ENCODE measurements around the gene DIPK1C.

DNA sequence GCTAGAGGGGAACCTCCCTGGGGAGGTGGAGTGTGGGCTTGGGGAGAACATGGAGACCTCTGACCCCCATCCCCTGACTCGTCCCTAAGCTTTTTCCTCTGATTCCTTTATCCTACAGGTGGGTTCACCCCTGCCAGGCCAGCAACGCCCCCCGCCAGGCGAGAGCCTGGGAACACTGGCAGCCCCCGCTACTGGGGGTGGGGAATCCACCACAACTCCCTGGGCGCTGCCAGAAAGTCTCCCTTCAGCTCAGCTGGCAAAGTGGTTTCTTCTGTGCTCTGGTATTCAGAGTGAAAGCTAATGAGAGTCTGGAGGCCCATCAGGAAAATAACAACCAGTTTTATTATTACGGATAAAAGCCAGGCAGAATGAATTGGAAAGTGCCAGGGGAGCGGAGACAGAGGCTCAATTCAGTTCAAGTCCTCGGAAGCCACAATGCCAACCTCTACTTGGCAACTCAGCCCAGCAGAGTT is 2.8 kb downstream of the DIPK1C start:
- no peak for TF ChIP-seq EZH2 (IDR thresholded peaks at IDR 0.05; ENCODE audit: low read depth)
- TF ChIP-seq, protein P1, sequence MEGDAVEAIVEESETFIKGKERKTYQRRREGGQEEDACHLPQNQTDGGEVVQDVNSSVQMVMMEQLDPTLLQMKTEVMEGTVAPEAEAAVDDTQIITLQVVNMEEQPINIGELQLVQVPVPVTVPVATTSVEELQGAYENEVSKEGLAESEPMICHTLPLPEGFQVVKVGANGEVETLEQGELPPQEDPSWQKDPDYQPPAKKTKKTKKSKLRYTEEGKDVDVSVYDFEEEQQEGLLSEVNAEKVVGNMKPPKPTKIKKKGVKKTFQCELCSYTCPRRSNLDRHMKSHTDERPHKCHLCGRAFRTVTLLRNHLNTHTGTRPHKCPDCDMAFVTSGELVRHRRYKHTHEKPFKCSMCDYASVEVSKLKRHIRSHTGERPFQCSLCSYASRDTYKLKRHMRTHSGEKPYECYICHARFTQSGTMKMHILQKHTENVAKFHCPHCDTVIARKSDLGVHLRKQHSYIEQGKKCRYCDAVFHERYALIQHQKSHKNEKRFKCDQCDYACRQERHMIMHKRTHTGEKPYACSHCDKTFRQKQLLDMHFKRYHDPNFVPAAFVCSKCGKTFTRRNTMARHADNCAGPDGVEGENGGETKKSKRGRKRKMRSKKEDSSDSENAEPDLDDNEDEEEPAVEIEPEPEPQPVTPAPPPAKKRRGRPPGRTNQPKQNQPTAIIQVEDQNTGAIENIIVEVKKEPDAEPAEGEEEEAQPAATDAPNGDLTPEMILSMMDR (conservative IDR thresholded peaks at IDR 0.05): no peak
